ENCODE measurements around the gene EOLA2.
"Not testable (repeated sequence)": the region's sequence is repeated elsewhere in the genome, so short reads cannot be mapped to it uniquely, and the experiment has no call there.

Gene EOLA2

DNA sequence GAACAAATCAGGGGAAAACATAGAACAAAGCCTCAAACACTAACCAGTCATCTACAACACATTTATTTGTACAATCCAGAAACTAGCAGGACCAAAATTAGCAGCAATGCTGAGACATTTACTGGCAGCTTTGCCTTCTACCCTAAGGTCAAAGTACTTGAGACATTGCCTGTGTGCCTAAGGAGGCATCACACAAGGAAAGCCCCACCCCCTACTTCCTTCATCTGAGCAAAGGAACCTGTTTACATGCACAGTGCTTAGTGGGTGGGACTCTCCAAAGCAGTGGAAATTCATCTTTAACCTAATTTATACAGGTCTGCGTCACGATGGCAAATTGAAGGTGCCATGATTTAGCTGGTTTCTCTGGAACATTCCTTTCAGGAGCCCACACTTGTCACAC, 6.1 kb downstream of the EOLA2 start:
- DNase-seq: not testable (repeated sequence)

DNA sequence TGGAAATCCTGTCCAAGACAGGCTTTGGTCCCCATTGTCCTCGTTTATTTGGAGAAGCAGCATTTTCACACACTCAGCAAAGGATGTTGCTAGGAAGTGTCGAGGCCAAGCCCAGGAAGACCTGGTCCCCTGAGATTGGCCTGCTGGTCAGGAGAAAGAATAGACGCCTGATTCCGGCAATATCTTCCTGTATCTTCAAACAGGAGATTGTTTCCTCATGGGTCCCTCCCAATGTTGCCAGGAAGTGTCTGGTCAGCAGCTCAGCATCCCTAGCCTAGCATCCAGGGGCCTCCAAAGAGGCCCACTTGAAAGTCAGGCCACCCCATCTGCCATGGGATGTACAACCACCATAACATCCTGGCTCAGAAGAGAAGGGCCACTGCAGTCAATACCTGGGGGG, 6.9 kb downstream of the EOLA2 start:
- not testable (repeated sequence) for DNase-seq

- not testable (repeated sequence) for DNase-seq
Measured at GRCh38 chrX:149929400-149929799, 8.9 kb downstream of the EOLA2 start, which contains the start of gene HSFX4. HSFX4 (plus strand) TSS chrX:149929573; CDS start chrX:149929645, 72 bp downstream.

DNA sequence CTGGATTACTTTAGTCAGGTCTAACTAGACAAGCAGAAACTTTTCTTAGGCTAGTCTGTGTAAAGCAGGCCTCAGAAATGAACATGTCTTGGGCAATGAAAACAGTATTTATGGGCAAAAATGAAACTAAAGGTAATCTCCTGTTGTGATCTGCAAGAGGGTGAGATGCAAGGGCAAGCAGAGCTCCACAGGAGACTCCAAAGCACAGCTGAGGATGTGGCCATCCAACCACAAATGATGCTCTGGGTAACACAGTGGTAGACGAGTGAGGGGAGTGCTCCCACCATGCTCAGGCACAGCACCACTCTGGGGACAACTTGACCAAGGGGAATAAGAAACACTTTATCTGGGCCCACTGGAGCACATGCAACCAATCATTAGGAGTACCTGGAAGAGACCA, 9.7 kb downstream of the EOLA2 start:
- DNase-seq: not testable (repeated sequence)

DNA sequence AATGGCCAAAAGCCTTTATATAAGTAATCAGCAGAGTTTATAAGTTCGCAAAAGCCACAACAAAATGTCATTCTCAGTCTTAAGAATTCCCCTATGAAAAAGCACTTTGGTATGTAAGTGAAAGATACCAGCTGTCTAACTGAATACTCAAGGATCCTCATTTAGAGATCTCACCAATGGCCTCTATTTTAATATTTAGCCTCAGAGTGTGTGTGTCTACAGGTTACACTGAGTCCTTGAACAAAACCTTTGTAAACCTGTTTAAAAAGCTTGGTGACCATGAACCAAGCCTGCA, 10.4 kb downstream of the EOLA2 start:
- not testable (repeated sequence) for DNase-seq

GRCh38 chrX:149927245-149927963, 10.9 kb downstream of the EOLA2 start:
- not testable (repeated sequence) for DNase-seq

- not testable (repeated sequence) for DNase-seq
Measured at GRCh38 chrX:149924434-149924833, 13.9 kb downstream of the EOLA2 start.

DNA sequence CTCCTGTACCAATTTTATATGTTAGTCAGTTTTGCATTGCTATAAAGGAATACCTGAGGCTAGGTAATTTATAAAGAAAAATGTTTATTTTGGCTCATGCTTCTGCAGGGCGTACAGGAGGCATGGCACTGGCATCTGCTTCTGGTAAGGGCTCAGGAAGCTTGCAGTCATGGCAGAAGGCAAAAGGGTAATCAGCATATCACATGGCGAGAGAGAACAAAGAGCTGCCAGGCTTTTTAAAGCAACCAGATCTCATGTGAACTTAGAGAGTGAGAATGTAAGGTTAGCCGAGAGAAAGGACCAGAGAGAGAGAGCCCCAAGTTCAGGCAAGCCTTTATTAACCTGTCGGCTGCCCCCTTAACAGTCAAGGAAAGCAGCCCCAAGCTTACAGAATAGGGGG, 14.5 kb downstream of the EOLA2 start:
- not testable (repeated sequence) for DNase-seq

DNA sequence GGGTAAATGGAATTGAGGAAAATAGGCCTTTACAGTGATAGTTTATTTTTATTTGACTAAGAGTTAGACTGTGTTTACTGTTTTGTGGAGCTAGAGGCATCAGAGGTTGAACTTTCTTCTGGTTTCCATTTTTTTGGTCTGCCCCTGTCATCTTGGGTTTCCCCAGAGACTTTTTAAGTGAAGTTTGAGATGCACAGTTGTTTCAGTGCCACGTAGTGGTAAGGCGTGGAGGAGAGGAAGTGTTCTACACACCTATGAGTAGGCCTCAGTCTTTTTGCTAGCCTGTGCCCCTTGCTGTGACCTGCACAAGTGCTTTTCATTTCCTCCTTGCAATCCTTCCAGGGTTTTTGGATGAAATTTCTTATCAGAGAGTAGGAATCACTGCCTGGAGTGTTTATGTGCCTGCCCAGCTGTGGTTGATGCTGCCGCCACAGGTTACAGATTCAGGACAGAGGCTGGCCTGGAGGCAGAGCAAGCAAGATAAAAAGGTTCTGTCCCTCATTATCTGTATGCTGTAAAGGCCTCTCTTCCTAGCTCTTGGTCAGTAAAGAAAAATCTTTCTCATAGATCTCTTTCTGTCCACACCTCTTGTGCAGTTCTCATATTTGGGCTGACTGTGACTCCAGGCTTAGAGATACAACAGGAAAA, 21.4 kb downstream of the EOLA2 start:
- no peak for DNase-seq

GRCh38 chrX:149910178-149910695, 28.1 kb downstream of the EOLA2 start:
- no peak for DNase-seq

- DNase-seq: no peak
Measured at GRCh38 chrX:149909324-149910177, 28.7 kb downstream of the EOLA2 start.

DNA sequence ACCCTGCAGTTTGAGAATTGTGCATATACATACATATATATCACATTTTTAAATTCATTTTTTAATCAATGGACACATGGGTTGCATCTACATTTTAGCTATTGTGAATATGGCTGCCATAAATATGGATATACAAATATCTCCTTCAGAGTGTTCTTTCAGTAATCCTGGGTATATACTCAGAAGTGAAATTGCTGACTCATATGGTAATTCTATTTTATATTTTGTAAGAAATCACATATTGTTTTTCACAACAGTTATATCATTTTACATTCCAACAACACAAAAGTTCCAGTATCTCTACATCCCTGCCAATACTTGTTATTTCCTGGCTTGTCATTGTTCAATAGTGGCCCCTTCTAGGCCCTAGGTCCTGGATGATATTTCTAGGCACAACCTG, 29.6 kb downstream of the EOLA2 start:
- DNase-seq: no peak

- DNase-seq: no peak
Measured at GRCh38 chrX:149908308-149908707, 30.0 kb downstream of the EOLA2 start.

DNA sequence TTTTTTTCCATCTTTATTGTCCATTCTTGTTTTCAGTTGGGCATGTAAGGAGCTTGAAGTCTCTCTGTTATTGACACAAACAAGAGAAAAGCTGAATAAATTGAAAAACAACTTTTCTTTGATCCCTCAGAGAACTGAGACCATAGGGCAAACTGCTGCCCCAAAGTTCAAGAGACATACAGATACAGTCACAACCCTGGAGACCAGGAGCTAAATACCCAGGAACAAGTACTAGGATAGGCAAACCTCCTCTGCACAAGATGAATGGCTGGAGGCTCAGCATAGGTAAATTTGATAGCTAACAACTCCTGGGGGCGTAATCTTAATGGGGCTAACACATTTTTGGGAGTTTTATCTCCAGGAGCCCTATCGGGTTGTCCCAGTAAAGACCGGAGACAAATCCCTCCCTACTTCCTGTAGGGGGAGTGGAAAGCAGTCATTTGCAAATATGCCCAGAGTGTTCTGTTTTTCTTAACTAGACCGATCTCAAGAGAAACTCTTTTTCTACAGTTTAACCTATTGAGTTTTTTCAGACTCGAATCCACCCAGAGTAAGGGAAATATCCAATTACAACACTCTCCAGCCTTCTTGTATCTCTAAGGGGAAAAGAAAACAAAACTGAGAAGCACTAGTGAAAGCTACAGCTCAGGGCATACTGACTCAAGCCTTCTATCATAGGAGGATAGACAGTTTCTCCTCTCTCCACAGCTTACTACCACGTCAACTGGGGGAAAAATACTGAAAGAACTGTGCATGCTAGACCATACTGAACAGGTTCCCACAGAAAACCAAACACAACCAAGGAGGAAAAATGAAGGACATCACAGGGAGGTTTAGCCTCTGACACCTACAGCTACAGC, 34.2 kb downstream of the EOLA2 start:
- no peak for DNase-seq

GRCh38 chrX:149898554-149898953, 39.7 kb downstream of the EOLA2 start:
- DNase-seq: no peak

DNA sequence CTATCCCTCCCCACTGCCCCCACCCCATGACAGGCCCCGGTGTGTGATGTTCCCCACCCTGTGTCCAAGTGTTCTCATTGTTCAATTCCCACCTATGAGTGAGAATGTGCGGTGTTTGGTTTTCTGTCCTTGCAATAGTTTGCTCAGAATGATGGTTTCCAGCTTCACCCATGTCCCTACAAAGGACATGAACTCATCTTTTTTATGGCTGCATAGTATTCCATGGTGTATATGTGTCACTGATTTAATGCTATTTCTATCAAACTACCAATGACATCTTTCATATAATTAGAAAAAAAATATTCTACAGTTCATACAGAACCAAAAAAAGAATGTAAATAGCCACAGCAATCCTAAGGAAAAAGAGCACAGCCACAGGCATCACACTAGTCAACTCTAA, 47.5 kb downstream of the EOLA2 start:
- not testable (repeated sequence) for DNase-seq
